Adrenal gland (tissue), 5 donors: ENCODE measurements around the gene RSPO1.

Source experiments
- POLR2A ChIP-seq, 2 donors: fragments of 450-650 bp; IDR thresholded peaks; one replicate each; pipeline ENCODE4 v1.6.1; 2017; ENCODE audit warnings: antibody characterized with exemption in 2 of 2, mild to moderate bottlenecking in 2 of 2, moderate library complexity in 1 of 2
- TF ChIP-seq, protein P1 (sequence below), 6 experiments: fragments of 450-650 bp in 4 of 6; fragments of 200-600 bp in 2 of 6; sonication (generic) in 1 of 6; IDR thresholded peaks; 1 replicate in 5 of 6; 2 replicates in 1 of 6; pipeline versions ENCODE4 v1.5.1 to v1.8.0; 2016 to 2021; ENCODE audit warnings: antibody characterized with exemption in 6 of 6, mild to moderate bottlenecking in 2 of 6, moderate library complexity in 1 of 6
- donor health status: DM: no; HTN: no; CAD: no.

DNA sequence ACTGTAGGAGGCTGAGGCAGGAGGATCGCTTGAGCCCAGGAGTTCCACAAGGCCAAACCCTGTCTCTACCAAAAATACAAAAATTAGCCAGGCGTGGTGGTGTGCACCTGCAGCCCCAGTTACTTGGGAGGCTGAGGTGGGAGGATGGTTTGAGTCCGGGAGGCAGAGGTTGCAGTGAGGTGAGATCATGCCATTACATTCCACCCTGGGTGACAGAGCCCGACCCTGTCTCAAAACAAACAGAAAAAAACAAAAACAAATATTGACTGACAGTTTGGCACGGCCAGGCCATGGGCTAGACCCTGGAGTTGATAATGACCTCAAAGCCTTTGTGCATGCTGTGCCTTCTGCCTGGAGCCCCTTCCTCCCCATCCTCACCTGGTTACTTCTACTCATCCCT, 19.2 kb upstream of the RSPO1 start:
- TF ChIP-seq, protein P1, sequence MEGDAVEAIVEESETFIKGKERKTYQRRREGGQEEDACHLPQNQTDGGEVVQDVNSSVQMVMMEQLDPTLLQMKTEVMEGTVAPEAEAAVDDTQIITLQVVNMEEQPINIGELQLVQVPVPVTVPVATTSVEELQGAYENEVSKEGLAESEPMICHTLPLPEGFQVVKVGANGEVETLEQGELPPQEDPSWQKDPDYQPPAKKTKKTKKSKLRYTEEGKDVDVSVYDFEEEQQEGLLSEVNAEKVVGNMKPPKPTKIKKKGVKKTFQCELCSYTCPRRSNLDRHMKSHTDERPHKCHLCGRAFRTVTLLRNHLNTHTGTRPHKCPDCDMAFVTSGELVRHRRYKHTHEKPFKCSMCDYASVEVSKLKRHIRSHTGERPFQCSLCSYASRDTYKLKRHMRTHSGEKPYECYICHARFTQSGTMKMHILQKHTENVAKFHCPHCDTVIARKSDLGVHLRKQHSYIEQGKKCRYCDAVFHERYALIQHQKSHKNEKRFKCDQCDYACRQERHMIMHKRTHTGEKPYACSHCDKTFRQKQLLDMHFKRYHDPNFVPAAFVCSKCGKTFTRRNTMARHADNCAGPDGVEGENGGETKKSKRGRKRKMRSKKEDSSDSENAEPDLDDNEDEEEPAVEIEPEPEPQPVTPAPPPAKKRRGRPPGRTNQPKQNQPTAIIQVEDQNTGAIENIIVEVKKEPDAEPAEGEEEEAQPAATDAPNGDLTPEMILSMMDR (IDR thresholded peaks at IDR 0.05): no peak
- TF ChIP-seq POLR2A (IDR thresholded peaks at IDR 0.05): no peak
